Activated CD8-positive, alpha-beta memory T cell treated with anti-CD3 and anti-CD28 coated beads for 24 hours (primary cell): Measurements from ENCODE around the gene NPRL2.

Experiments used
- DNase-seq: peaks from one replicate; pipeline ENCODE4 v3.0.0-alpha.2; 2020

The NPRL2 gene

GRCh38 chr3:50373146-50374051, 22.8 kb upstream of the NPRL2 start:
- DNase-seq: no peak

GRCh38 chr3:50372349-50372748, 21.8 kb upstream of the NPRL2 start:
- no peak for DNase-seq

- DNase-seq: no peak
Observed at GRCh38 chr3:50371133-50371685, 20.6 kb upstream of the NPRL2 start.

- no peak for DNase-seq
Observed at GRCh38 chr3:50370594-50370993, 20.0 kb upstream of the NPRL2 start.

- no peak for DNase-seq
Observed at GRCh38 chr3:50369012-50369670, 18.6 kb upstream of the NPRL2 start.

- no peak for DNase-seq
Observed at GRCh38 chr3:50365842-50366220, 15.3 kb upstream of the NPRL2 start.

- DNase-seq: peak; percentile 96
Observed at GRCh38 chr3:50365080-50365841, 14.7 kb upstream of the NPRL2 start.

GRCh38 chr3:50364573-50365079, 14.1 kb upstream of the NPRL2 start:
- DNase-seq: no peak

- DNase-seq: no peak
Observed at GRCh38 chr3:50359760-50360110, 9.2 kb upstream of the NPRL2 start.

- DNase-seq: peak; percentile 94
Observed at GRCh38 chr3:50358911-50359759, 8.6 kb upstream of the NPRL2 start, which contains the start of gene TMEM115. TSS of gene TMEM115 (minus strand) at chr3:50359521. CDS start at chr3:50359063, 458 bp downstream.

GRCh38 chr3:50358355-50358910, 7.9 kb upstream of the NPRL2 start:
- DNase-seq: no peak

- no peak for DNase-seq
Observed at GRCh38 chr3:50357481-50357880, 6.9 kb upstream of the NPRL2 start.

- DNase-seq: no peak
Observed at GRCh38 chr3:50356553-50356952, 6.0 kb upstream of the NPRL2 start.

- DNase-seq: no peak
Observed at GRCh38 chr3:50355829-50356552, 5.4 kb upstream of the NPRL2 start.

- DNase-seq: no peak
Observed at GRCh38 chr3:50354850-50355249, 4.3 kb upstream of the NPRL2 start.

GRCh38 chr3:50354186-50354764, 3.7 kb upstream of the NPRL2 start:
- DNase-seq: no peak

GRCh38 chr3:50353245-50354004, 2.9 kb upstream of the NPRL2 start:
- no peak for DNase-seq

- no peak for DNase-seq
Observed at GRCh38 chr3:50352781-50353180, 2.2 kb upstream of the NPRL2 start.

GRCh38 chr3:50351323-50351697, 735 bp upstream of the NPRL2 start:
- DNase-seq: no peak

GRCh38 chr3:50350213-50350526, 405 bp downstream of the NPRL2 start:
- no peak for DNase-seq
